GM12878 (cell line): Measurements from ENCODE around the gene TOP2B. TPM values are rescaled to one million over a fixed set of nuclear protein-coding genes. Genes with fewer than 3 reads are reported as not detected.

ENCODE experiments used
- ATAC-seq: fragments of 200-7000 bp; cut with Tn5 transposase; 3 replicates; pipeline ENCODE4 v1.9.1; 2020; ENCODE audit warnings: mild to moderate bottlenecking, moderate library complexity
- BruUV-seq: library from RNA; stranded (reverse); fragments of 400-500 nt; replicated peaks from 2 replicates; lab custom pipeline; 2021; lab: Mats Ljungman, UMichigan
- CTCF ChIA-PET: fragments of 300-600 bp; sonication (Branson Sonifier 250); formaldehyde crosslinking; extraction: SDS; loops from one replicate; lab custom pipeline; 2021; ENCODE audit warnings: inconsistent platforms; lab: Yijun Ruan, JAX
- POLR2A ChIA-PET: fragments of 350-600 bp; formaldehyde crosslinking; extraction: SDS; loops from one replicate; lab custom pipeline; 2021; ENCODE audit warnings: inconsistent platforms; lab: Charles Lee
- RAD21 ChIA-PET: fragments of 300-600 bp; sonication (Branson Sonifier 250); formaldehyde crosslinking; loops from one replicate; lab custom pipeline; 2023; ENCODE audit warnings: antibody characterized with exemption; ENCODE audit not compliant: unreplicated experiment; lab: Charles Lee
- SMC1A ChIA-PET: fragments of 300-600 bp; sonication (Branson Sonifier 250); formaldehyde crosslinking; loops from one replicate; lab custom pipeline; 2023; ENCODE audit not compliant: unreplicated experiment, uncharacterized antibody; lab: Charles Lee
- DNase-seq: peaks from one replicate; pipeline ENCODE4 v3.0.0-alpha.2; 2011; ENCODE audit warnings: low read depth, low spot score
- FAIRE-seq: peaks from 3 replicates; lab custom pipeline; 2011; peaks lifted over from hg19 to GRCh38; lab: Jason Lieb, UNC
- H2AFZ ChIP-seq: 2 replicates; pipeline ENCODE4 v1.6.0; 2011; ENCODE audit warnings: low read depth, low read length, control low read depth; ENCODE audit not compliant: control insufficient read depth
- H3K27ac ChIP-seq: 2 replicates; pipeline ENCODE4 v1.5.1; 2011; ENCODE audit warnings: control low read depth; ENCODE audit not compliant: control insufficient read depth, insufficient read depth
- H3K27me3 ChIP-seq, 2 experiments: replicated peaks in 1 of 2; 2 replicates each; pipeline versions ENCODE4 v1.6.0 to v1.6.1; 2011; ENCODE audit warnings: low read length in 1 of 2; ENCODE audit not compliant: control insufficient read depth in 2 of 2, insufficient read depth in 2 of 2
- H3K36me3 ChIP-seq, 2 experiments: 2 replicates each; pipeline ENCODE4 v1.5.1; 2011; ENCODE audit warnings: low read length in 1 of 2; ENCODE audit not compliant: control insufficient read depth in 2 of 2, insufficient read depth in 2 of 2
- H3K4me1 ChIP-seq: 2 replicates; pipeline ENCODE4 v1.6.1; 2011; ENCODE audit warnings: mild to moderate bottlenecking, low read length, moderate library complexity, mixed read lengths; ENCODE audit not compliant: control insufficient read depth, insufficient read depth
- H3K4me2 ChIP-seq: 2 replicates; pipeline ENCODE4 v1.6.0; 2011; ENCODE audit warnings: control low read depth; ENCODE audit not compliant: control insufficient read depth, insufficient read depth
- H3K4me3 ChIP-seq: fragments of 200-600 bp; sonication (generic); 2 replicates; pipeline ENCODE4 v1.5.1; 2016
- H3K79me2 ChIP-seq: 2 replicates; pipeline ENCODE4 v1.6.0; 2011; ENCODE audit warnings: low read length; ENCODE audit not compliant: control insufficient read depth, insufficient read depth
- H3K9ac ChIP-seq: 2 replicates; pipeline ENCODE4 v1.8.0; 2011; ENCODE audit warnings: low read length, control low read depth, mixed read lengths; ENCODE audit not compliant: control insufficient read depth, insufficient read depth
- H3K9me3 ChIP-seq: replicated peaks from 3 replicates; pipeline ENCODE4 v1.5.1; 2011; ENCODE audit warnings: mild to moderate bottlenecking, low read length; ENCODE audit not compliant: control insufficient read depth, insufficient read depth
- H4K20me1 ChIP-seq: 2 replicates; pipeline ENCODE4 v1.6.0; 2011; ENCODE audit not compliant: control insufficient read depth, insufficient read depth
- RAD21 ChIP-seq: IDR thresholded peaks from 2 replicates; pipeline ENCODE4 v1.6.1; 2011; ENCODE audit warnings: mild to moderate bottlenecking, low read depth, low read length, moderate library complexity; ENCODE audit not compliant: insufficient read depth
- RUNX3 ChIP-seq: IDR thresholded peaks from 2 replicates; pipeline ENCODE4 v1.6.1; 2012; ENCODE audit warnings: low read length, inconsistent platforms
- WGBS: methylation state at CpG from one replicate; pipeline ENCODE4 v1.1.6; 2016; ENCODE audit warnings: low lambda C conversion rate; ENCODE audit not compliant: insufficient replicate concordance, insufficient coverage; ENCODE audit errors: missing lambda C conversion rate; 5-methylcytosine and 5-hydroxymethylcytosine counted together
- in situ Hi-C: fragments of 300-500 bp; cut with MboI; formaldehyde crosslinking; loops from 9 replicates; pipeline ENCODE4 v1.14.3; 2018; ENCODE audit warnings: mixed read lengths
- intact Hi-C: fragments of 100-400 bp; cut with micrococcal nuclease; formaldehyde crosslinking; loops from one replicate; pipeline ENCODE4 v1.14.2; 2022; ENCODE audit not compliant: unreplicated experiment
- polyA plus RNA-seq, 11 experiments: library from polyadenylated mRNA; depleted of rRNA in 4 of 11; unstranded in 6 of 11; stranded (reverse) in 5 of 11; fragments of >200 nt; fragmentation: Nextera tagmentation in 4 of 11; fragmentation: Illumina TruSeq in 1 of 11; extraction: Ambion mirVana in 4 of 11; extraction: Trizol in 1 of 11; gene quantifications; 1 replicate in 1 of 11; 2 replicates in 10 of 11; pipeline versions ENCODE4 v1.2.1 to v1.2.3, GENCODE V29; 2011 to 2016; ENCODE audit warnings: inconsistent platforms in 2 of 11, missing spikeins in 2 of 11, low read depth in 1 of 11
- total RNA-seq, 4 experiments: library from RNA; depleted of rRNA in 3 of 4; stranded (reverse); fragments of >200 nt in 3 of 4; fragmentation: Illumina TruSeq in 1 of 4; extraction: Trizol in 1 of 4; gene quantifications; 2 replicates each; pipeline versions ENCODE4 v1.2.1 to v1.2.3, GENCODE V29; 2013 to 2021
- TF ChIP-seq, protein P1 (sequence below): fragments of 450-650 bp; IDR thresholded peaks from 2 replicates; pipeline ENCODE4 v1.6.1; 2016; ENCODE audit warnings: mild to moderate bottlenecking
- TF ChIP-seq, protein P2 (sequence below): IDR thresholded peaks from 2 replicates; pipeline ENCODE4 v1.6.1; 2011; ENCODE audit warnings: borderline replicate concordance, low read depth, mild to moderate bottlenecking, moderate library complexity, low read length; ENCODE audit not compliant: insufficient read depth, poor library complexity, severe bottlenecking

Gene TOP2B
- total and polyA plus RNA-seq, 10 of the 15 experiments (the other 5 are each of a cell fraction or from before 2014, with no cell fraction given): 28.6 to 134 (median 83.4) TPM

DNA sequence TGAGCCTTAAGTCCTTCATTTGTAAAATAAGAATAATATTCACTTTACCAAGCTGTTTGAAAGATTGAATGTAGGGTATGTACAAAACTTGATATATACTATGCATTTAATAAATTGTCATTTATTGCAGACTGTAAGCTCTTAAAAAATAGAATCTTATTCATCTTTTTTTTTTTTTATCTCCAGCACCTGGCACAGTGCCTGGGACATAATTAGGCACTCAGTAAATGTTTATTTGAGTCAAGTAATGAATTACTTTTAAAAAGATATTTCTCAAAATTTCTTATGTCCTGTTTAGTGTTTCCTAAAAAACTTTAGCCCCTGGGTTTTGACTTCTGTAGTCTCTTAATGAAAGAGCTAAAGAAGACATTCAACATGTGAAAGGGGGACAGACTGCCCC is 71.7 kb downstream of the TOP2B start (continued):
- no peak for TF ChIP-seq RUNX3
- no peak for TF ChIP-seq RAD21

DNA sequence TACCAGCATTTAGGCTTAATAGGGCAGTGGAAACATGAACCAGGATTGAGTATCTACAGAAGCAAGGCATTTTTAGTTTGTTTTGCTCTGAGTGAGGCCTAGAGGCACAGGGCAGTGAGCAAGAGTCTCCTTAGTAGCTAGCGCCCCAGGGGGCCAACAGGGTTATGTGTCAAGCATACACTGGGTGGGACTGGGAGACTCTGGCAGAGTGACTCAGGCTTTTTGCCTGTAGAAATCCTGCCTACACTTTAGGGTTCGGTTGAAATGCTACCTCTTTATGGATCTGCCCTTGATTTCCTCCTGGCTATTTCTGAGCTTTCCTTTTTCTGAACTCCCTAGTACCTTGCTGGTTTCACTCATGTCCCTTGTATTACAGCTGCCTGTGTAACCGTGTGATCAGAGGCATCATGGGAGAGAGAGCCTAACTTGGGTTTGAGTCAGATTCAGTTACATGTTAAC is 72.2 kb downstream of the TOP2B start:
- ATAC-seq (peak; percentile 34; the same call in 2 of the 3 replicates), FAIRE-seq (no peak), DNase-seq (no peak)
- Histone ChIP-seq H3K27me3 (no peaks in the 10 kb centered on the region), H3K4me1 (no peaks in the 10 kb centered on the region), H3K79me2 (no peaks in the 10 kb centered on the region), H3K4me2 (no peak overlapping the region), H2AFZ (no peak overlapping the region), H3K9ac (no peak overlapping the region), H3K36me3 (no peaks in the 10 kb centered on the region), H4K20me1 (no peaks in the 10 kb centered on the region), H3K9me3 (no peaks in the 10 kb centered on the region; the same call in 2 of the 3 replicates), H3K27ac (no peak overlapping the region), H3K4me3 (no peak overlapping the region)
- ChIA-PET SMC1A (interaction anchor here (0.6 to 2.0 kb wide), 6 partner anchors 8 to 816 kb away, joined by 3 to 5 read pairs (median 3); no protein-coding TSS in a partner anchor), POLR2A (no interaction called here), RAD21 (interaction anchor here (1.2 kb wide), 1 partner anchor 819 kb away, joined by 4 read pairs; no protein-coding TSS in a partner anchor), CTCF (interaction anchor here (0.7 to 4.1 kb wide), 12 partner anchors 9 to 819 kb away, joined by 3 to 11 read pairs (median 4); no protein-coding TSS in a partner anchor)
- TF ChIP-seq, protein P1, sequence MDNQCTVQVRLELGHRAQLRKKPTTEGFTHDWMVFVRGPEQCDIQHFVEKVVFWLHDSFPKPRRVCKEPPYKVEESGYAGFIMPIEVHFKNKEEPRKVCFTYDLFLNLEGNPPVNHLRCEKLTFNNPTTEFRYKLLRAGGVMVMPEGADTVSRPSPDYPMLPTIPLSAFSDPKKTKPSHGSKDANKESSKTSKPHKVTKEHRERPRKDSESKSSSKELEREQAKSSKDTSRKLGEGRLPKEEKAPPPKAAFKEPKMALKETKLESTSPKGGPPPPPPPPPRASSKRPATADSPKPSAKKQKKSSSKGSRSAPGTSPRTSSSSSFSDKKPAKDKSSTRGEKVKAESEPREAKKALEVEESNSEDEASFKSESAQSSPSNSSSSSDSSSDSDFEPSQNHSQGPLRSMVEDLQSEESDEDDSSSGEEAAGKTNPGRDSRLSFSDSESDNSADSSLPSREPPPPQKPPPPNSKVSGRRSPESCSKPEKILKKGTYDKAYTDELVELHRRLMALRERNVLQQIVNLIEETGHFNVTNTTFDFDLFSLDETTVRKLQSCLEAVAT: no peak
- peak; percentile 28; the same call in 1 of the 2 replicates for TF ChIP-seq RAD21
- TF ChIP-seq, protein P2, sequence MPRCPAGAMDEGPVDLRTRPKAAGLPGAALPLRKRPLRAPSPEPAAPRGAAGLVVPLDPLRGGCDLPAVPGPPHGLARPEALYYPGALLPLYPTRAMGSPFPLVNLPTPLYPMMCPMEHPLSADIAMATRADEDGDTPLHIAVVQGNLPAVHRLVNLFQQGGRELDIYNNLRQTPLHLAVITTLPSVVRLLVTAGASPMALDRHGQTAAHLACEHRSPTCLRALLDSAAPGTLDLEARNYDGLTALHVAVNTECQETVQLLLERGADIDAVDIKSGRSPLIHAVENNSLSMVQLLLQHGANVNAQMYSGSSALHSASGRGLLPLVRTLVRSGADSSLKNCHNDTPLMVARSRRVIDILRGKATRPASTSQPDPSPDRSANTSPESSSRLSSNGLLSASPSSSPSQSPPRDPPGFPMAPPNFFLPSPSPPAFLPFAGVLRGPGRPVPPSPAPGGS: peak; percentile 16
- WGBS: 45% methylated on average over 3 of the region's 3 CpGs
- intact Hi-C loops: loop anchor here (5.0 to 10.0 kb wide), 2 partner anchors 820 to 908 kb away; no protein-coding TSS in a partner anchor
- in situ Hi-C loops: loop anchor here (10.0 kb wide), 1 partner anchor 818 kb away; no protein-coding TSS in a partner anchor
- no TSS peak for BruUV-seq
